ENCODE measurements around the gene MRPL45. TPM values are rescaled to one million over a fixed set of nuclear protein-coding genes. Genes with fewer than 3 reads are reported as not detected.

Gene MRPL45
- total and polyA plus RNA-seq, 2 of the 13 experiments (the other 11 are each of a cell fraction or from before 2014, with no cell fraction given) = 89.5 to 157 TPM

GRCh38 chr17:38357486-38358123 lies 60.6 kb downstream of the MRPL45 start:
- DNase-seq (ENCODE audit: low spot score) = no peak
- WGBS (ENCODE audit: low lambda C conversion rate) = 66% methylated on average over 2 of the region's 2 CpGs
- no peaks in the 10 kb centered on the region; a peak in 1 of 5 replicates for H3K27me3 ChIP-seq (ENCODE audit: control insufficient read depth in 1 of 2, insufficient read depth in 2 of 2, low read length in 2 of 2)
- ChIA-PET POLR2A (interaction anchor here (1.4 to 2.6 kb wide), 3 partner anchors 8 to 58 kb away, joined by 4 to 15 read pairs (median 12); no protein-coding TSS in a partner anchor), CTCF (ENCODE audit: low intra/inter-chr PET ratio, low total read pairs) (no interaction called here)
- peaks cover 17% of the 10 kb centered on the region; the same call in 1 of the 2 replicates for H4K20me1 ChIP-seq (ENCODE audit: insufficient read depth, low read length)
- H3K36me3 ChIP-seq (replicated peaks in 1 of 2; ENCODE audit: control insufficient read depth in 1 of 2, insufficient read depth in 2 of 2, low read length in 2 of 2) = peaks cover 2 to 10% of the 10 kb centered on the region in 2 experiments; a peak in 3 of 5 replicates
- TF ChIP-seq, protein P1, sequence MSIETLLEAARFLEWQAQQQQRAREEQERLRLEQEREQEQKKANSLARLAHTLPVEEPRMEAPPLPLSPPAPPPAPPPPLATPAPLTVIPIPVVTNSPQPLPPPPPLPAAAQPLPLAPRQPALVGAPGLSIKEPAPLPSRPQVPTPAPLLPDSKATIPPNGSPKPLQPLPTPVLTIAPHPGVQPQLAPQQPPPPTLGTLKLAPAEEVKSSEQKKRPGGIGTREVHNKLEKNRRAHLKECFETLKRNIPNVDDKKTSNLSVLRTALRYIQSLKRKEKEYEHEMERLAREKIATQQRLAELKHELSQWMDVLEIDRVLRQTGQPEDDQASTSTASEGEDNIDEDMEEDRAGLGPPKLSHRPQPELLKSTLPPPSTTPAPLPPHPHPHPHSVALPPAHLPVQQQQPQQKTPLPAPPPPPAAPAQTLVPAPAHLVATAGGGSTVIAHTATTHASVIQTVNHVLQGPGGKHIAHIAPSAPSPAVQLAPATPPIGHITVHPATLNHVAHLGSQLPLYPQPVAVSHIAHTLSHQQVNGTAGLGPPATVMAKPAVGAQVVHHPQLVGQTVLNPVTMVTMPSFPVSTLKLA (IDR thresholded peaks at IDR 0.05) = 0 out of 2 replicates have a peak, but pooled peaks have one; percentile 22
- 0 out of 2 replicates have a peak, but pooled peaks have one; percentile 43 for TF ChIP-seq ZBTB42 (CRISPR knock-in tag; IDR thresholded peaks at IDR 0.05)
- TF ChIP-seq, protein P2, sequence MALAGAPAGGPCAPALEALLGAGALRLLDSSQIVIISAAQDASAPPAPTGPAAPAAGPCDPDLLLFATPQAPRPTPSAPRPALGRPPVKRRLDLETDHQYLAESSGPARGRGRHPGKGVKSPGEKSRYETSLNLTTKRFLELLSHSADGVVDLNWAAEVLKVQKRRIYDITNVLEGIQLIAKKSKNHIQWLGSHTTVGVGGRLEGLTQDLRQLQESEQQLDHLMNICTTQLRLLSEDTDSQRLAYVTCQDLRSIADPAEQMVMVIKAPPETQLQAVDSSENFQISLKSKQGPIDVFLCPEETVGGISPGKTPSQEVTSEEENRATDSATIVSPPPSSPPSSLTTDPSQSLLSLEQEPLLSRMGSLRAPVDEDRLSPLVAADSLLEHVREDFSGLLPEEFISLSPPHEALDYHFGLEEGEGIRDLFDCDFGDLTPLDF (CRISPR knock-in tag; IDR thresholded peaks at IDR 0.05) = 0 out of 2 replicates have a peak, but pooled peaks have one; percentile 22
- peak; percentile 45; the same call in 1 of the 2 replicates for TF ChIP-seq RBAK (CRISPR knock-in tag; IDR thresholded peaks at IDR 0.05)
- TF ChIP-seq ZNF136 (CRISPR knock-in tag; IDR thresholded peaks at IDR 0.05; ENCODE audit: low read depth) = no peak
- TF ChIP-seq SAP130 (CRISPR knock-in tag; IDR thresholded peaks at IDR 0.05; ENCODE audit: low read depth) = 0 out of 2 replicates have a peak, but pooled peaks have one; percentile 12
- no peak for TF ChIP-seq SETDB1 (CRISPR knock-in tag; IDR thresholded peaks at IDR 0.05; ENCODE audit: borderline replicate concordance)
- TF ChIP-seq NKX3-1 (CRISPR knock-in tag; IDR thresholded peaks at IDR 0.05) = 0 out of 2 replicates have a peak, but pooled peaks have one; percentile 19
- H3K79me2 ChIP-seq (ENCODE audit: insufficient read depth, low read length) = peaks cover 85% of the 10 kb centered on the region
- no peak overlapping the region for H2AFZ ChIP-seq (ENCODE audit: low read length)
- no TSS peak for BruUV-seq (replicated peaks)
- peak; percentile 33; the same call in 1 of the 3 replicates for ATAC-seq
- peaks cover 72% of the 10 kb centered on the region for H3K4me1 ChIP-seq (ENCODE audit: insufficient read depth, low read length)
- FAIRE-seq = no peak
- no peak overlapping the region for H3K9ac ChIP-seq (ENCODE audit: insufficient read depth, low read depth, low read length)
- H3K27ac ChIP-seq (ENCODE audit: extremely low read length, insufficient read depth, low read length) = peak overlapping the region; percentile 63
- peak overlapping the region; percentile 67 for H3K4me2 ChIP-seq (ENCODE audit: low read depth, low read length)
- peak overlapping the region in 2 of 3 experiments; percentile 26 to 36; a peak in 2 of 6 replicates for H3K4me3 ChIP-seq (replicated peaks in 1 of 3; ENCODE audit: insufficient read depth in 1 of 3, low read depth in 2 of 3, low read length in 3 of 3)
- intact Hi-C loops (cut with micrococcal nuclease; ENCODE audit: unreplicated experiment) (no loop called here), in situ Hi-C loops (cut with HindIII; ENCODE audit: extremely low pct_ligation_motif_present, low pct_unique_long_range_greater_than_20kb) (no loop called here)
- no peaks in the 10 kb centered on the region for H3K9me3 ChIP-seq (ENCODE audit: low read length)
